Body of pancreas (tissue), 4 donors: Measurements from ENCODE around the gene PPIL1.

ENCODE experiments used
- POLR2A ChIP-seq, 3 donors: fragments of 450-650 bp; IDR thresholded peaks; one replicate each; pipeline ENCODE4 v1.6.1; 2016; ENCODE audit warnings: antibody characterized with exemption in 3 of 3, mild to moderate bottlenecking in 2 of 3
- TF ChIP-seq, protein P1 (sequence below), 7 experiments: fragments of 450-650 bp in 4 of 7; fragments of 200-600 bp in 3 of 7; sonication (generic) in 3 of 7; IDR thresholded peaks; one replicate each; pipeline ENCODE4 v1.5.1; 2016 to 2019; ENCODE audit warnings: antibody characterized with exemption in 7 of 7

DNA sequence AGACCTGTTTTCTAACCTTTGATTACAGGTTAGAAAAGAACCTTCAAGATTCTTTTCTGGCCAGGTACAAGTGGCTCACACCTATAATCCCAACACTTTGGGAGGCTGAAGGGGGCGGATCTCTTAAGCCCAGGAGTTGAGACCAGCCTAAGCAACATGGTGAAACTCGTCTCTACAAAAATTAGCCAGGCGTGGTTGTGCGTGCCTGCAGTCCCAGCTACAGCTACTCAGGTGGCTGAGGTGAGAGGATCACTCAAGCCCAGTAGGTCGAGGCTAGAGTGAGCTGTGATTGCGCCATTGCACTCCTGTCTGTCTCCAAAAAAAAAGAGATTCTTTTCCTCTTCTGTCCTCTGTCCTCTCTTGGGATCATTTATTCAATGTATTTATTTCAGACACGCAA is 14.5 kb downstream of the PPIL1 start:
- TF ChIP-seq, protein P1, sequence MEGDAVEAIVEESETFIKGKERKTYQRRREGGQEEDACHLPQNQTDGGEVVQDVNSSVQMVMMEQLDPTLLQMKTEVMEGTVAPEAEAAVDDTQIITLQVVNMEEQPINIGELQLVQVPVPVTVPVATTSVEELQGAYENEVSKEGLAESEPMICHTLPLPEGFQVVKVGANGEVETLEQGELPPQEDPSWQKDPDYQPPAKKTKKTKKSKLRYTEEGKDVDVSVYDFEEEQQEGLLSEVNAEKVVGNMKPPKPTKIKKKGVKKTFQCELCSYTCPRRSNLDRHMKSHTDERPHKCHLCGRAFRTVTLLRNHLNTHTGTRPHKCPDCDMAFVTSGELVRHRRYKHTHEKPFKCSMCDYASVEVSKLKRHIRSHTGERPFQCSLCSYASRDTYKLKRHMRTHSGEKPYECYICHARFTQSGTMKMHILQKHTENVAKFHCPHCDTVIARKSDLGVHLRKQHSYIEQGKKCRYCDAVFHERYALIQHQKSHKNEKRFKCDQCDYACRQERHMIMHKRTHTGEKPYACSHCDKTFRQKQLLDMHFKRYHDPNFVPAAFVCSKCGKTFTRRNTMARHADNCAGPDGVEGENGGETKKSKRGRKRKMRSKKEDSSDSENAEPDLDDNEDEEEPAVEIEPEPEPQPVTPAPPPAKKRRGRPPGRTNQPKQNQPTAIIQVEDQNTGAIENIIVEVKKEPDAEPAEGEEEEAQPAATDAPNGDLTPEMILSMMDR (IDR thresholded peaks at IDR 0.05) = no peak
- TF ChIP-seq POLR2A (IDR thresholded peaks at IDR 0.05) = no peak
